ENCODE data around the gene FMR1.

The FMR1 gene

DNA sequence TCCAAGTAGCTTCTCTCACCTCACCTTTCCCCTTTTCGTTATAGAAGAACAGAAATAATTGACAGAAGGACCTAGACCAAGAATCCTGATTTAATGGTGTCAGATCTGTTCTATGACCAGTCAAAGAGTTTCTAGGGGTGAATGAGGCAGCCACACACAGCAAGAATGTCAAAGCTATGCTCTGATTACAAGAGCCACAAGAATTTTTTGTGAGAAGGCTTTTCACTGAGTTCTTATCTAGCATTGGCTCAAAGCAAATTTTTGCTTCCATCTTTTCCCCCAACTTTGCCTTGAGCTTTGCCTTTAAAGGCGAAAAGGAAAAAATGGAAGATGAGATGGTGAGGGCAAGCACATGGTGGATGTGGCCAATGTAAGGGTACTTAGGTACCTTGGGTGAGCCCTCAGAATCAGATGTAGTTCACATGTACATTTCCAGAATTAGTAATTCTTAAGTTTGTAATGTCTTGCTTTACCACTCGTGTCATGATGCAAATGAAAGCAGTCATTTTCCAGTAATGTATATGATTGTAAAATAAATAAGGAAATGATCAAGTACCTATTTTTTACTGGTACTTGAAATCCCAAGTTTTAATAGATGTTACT lies 23.5 kb downstream of the FMR1 start:
- no peak overlapping the region for H3K4me3 ChIP-seq (ENCODE audit: low read depth, low read length)
- TF ChIP-seq, protein P1, sequence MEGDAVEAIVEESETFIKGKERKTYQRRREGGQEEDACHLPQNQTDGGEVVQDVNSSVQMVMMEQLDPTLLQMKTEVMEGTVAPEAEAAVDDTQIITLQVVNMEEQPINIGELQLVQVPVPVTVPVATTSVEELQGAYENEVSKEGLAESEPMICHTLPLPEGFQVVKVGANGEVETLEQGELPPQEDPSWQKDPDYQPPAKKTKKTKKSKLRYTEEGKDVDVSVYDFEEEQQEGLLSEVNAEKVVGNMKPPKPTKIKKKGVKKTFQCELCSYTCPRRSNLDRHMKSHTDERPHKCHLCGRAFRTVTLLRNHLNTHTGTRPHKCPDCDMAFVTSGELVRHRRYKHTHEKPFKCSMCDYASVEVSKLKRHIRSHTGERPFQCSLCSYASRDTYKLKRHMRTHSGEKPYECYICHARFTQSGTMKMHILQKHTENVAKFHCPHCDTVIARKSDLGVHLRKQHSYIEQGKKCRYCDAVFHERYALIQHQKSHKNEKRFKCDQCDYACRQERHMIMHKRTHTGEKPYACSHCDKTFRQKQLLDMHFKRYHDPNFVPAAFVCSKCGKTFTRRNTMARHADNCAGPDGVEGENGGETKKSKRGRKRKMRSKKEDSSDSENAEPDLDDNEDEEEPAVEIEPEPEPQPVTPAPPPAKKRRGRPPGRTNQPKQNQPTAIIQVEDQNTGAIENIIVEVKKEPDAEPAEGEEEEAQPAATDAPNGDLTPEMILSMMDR (IDR thresholded peaks at IDR 0.05; ENCODE audit: low read depth, low read length): no peak

DNA sequence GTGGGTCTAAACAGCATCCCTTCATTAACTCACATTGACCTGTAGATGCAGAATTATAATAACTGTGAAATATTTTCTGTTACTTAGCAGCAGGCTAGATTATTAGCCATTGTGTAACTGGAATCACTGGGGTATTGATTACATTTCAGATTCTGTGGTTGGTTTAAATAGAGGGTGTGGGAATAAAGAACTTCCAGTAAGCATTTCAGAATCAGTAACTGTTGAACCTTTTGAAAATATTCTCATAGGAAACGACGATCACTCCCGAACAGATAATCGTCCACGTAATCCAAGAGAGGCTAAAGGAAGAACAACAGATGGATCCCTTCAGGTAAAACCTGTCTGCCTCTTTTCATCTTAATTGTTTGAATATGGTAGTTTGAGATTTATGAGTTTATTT lies 33.6 kb downstream of the FMR1 start:
- TF ChIP-seq, protein P1 (IDR thresholded peaks at IDR 0.05; ENCODE audit: low read depth, low read length): no peak

DNA sequence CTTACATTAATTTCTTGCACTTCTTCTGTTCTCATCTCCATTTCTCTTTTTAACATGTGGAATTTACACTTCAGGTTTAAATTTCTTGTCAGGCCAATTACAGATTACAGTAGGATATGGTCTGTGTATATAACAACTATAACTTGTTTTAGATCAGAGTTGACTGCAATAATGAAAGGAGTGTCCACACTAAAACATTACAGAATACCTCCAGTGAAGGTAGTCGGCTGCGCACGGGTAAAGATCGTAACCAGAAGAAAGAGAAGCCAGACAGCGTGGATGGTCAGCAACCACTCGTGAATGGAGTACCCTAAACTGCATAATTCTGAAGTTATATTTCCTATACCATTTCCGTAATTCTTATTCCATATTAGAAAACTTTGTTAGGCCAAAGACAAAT lies 36.8 kb downstream of the FMR1 start:
- H3K4me3 ChIP-seq (ENCODE audit: low read depth, low read length): no peak overlapping the region
- TF ChIP-seq, protein P1 (IDR thresholded peaks at IDR 0.05; ENCODE audit: low read depth, low read length): no peak

More for the DNA sequence above, 33.6 kb downstream of the FMR1 start:
- no peak overlapping the region for H3K4me3 ChIP-seq (ENCODE audit: low read depth, low read length)

- H3K4me3 ChIP-seq (ENCODE audit: low read depth, low read length): no peak overlapping the region
- TF ChIP-seq, protein P1 (IDR thresholded peaks at IDR 0.05; ENCODE audit: low read depth, low read length): no peak
Observed at GRCh38 chrX:147950352-147950751, 38.6 kb downstream of the FMR1 start.

DNA sequence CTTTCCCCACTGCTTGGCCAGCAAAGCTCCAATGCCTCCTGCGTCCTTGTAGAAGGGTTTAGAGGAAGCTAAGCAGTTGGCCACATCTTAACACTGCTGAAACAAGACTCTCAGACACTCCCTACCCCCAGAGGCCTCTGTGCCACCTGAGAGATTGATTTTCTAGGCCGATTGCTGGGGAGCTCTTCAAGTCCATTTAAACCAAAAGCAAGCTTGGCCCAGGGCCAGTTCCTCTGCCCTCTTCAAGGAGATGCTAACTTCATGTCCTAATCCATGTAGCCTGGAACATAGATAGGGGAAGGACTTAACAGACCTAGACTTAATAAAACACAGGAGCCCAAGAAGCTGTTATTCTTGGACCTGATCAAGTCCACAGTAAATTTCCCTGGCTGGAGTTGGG lies 42.3 kb downstream of the FMR1 start:
- H3K4me3 ChIP-seq (ENCODE audit: low read depth, low read length): no peak overlapping the region
- TF ChIP-seq, protein P1 (IDR thresholded peaks at IDR 0.05; ENCODE audit: low read depth, low read length): no peak

- TF ChIP-seq, protein P1 (IDR thresholded peaks at IDR 0.05; ENCODE audit: low read depth, low read length): no peak
- no peak overlapping the region for H3K4me3 ChIP-seq (ENCODE audit: low read depth, low read length)
Observed at GRCh38 chrX:147957291-147957690, 45.6 kb downstream of the FMR1 start.

DNA sequence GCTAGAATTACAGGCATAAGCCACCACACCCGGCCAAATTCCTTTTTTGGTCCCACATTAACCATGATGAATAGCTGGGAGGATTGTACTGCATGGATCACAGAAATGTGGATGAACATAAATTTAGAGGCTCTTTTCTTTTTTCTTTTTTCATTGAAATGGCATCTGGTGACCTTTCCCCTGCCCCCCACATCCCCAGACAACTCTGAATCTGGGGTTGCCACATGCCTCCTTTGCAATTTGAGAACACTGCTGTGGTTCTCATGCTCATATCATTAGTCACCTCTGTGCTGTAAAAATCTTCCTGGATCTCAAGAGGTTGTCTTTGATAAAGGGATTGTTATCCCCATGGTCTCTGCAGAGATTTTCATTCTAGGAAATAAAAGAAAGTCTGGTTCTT lies 46.6 kb downstream of the FMR1 start:
- H3K4me3 ChIP-seq (ENCODE audit: low read depth, low read length): no peak overlapping the region
- TF ChIP-seq, protein P1 (IDR thresholded peaks at IDR 0.05; ENCODE audit: low read depth, low read length): no peak

All from WI38 (cell line).